Activated T-helper 1 cell treated with anti-CD3 and anti-CD28 coated beads, Interleukin-12 subunit alpha, Interleukin-12 subunit beta, Interleukin-2, Interleukin-4 antibody, amounts not matched to agents 30 ng/mL and 10 ng/mL and 1 ng/mL, durations not matched to agents 14 hours and 24 hours and 36 hours (primary cell): Measurements from ENCODE around the gene WFDC12. TPM values are rescaled to one million over a fixed set of nuclear protein-coding genes. Genes with fewer than 3 reads are reported as not detected.

Experiments
- DNase-seq: peaks from one replicate; pipeline ENCODE4 v3.0.0; 2021; ENCODE audit warnings: low spot score
- H3K27ac Mint-ChIP-seq: one replicate; pipeline ENCODE4 v1.8.0; 2021; ENCODE audit warnings: mild to moderate bottlenecking, mixed read lengths
- H3K27me3 Mint-ChIP-seq: one replicate; pipeline ENCODE4 v1.8.0; 2022; ENCODE audit warnings: mild to moderate bottlenecking, moderate library complexity, mixed read lengths; ENCODE audit not compliant: insufficient read depth
- H3K36me3 Mint-ChIP-seq: one replicate; pipeline ENCODE4 v1.8.0; 2021; ENCODE audit warnings: low read depth, mixed read lengths
- H3K4me1 Mint-ChIP-seq: one replicate; pipeline ENCODE4 v1.8.0; 2021; ENCODE audit warnings: low read depth, mixed read lengths
- H3K4me3 Mint-ChIP-seq: one replicate; pipeline ENCODE4 v1.8.0; 2021; ENCODE audit warnings: mild to moderate bottlenecking, moderate library complexity, mixed read lengths
- H3K9me3 Mint-ChIP-seq: one replicate; pipeline ENCODE4 v1.8.0; 2021; ENCODE audit warnings: mixed read lengths
- intact Hi-C: fragments of 100-400 bp; cut with micrococcal nuclease; formaldehyde crosslinking; loops from one replicate; pipeline ENCODE4 v1.15.1; 2024
- total RNA-seq: library from RNA; stranded (reverse); gene quantifications from 2 replicates; pipeline ENCODE4 v1.2.3, GENCODE V29; 2022

The WFDC12 gene
- total RNA-seq, 1 donor from 2014 or later: not detected

DNA sequence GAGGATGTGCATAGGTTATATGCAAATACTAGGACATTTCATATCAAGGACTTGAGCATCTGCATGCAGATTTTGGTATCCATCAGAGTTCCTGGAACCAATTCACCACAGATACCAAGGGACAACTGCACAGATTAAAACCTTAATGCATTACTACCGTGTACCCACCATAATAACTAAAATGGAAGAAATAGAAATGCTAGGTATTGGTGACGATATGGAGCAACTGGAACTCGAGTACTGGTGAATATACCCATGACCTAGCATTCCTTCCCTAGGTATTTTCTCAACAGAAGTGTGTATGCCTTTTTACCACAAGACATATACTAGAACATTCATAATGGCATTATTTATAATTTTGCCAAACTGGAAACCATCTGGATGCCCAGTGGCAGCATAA lies 41.8 kb downstream of the WFDC12 start:
- Mint-ChIP-seq H3K9me3 (no peaks in the 10 kb centered on the region), H3K4me3 (no peak overlapping the region), H3K27me3 (no peaks in the 10 kb centered on the region), H3K36me3 (peaks cover 56% of the 10 kb centered on the region), H3K4me1 (peaks cover 15% of the 10 kb centered on the region), H3K27ac (no peak overlapping the region)
- no peak for DNase-seq
- intact Hi-C loops: no loop called here

DNA sequence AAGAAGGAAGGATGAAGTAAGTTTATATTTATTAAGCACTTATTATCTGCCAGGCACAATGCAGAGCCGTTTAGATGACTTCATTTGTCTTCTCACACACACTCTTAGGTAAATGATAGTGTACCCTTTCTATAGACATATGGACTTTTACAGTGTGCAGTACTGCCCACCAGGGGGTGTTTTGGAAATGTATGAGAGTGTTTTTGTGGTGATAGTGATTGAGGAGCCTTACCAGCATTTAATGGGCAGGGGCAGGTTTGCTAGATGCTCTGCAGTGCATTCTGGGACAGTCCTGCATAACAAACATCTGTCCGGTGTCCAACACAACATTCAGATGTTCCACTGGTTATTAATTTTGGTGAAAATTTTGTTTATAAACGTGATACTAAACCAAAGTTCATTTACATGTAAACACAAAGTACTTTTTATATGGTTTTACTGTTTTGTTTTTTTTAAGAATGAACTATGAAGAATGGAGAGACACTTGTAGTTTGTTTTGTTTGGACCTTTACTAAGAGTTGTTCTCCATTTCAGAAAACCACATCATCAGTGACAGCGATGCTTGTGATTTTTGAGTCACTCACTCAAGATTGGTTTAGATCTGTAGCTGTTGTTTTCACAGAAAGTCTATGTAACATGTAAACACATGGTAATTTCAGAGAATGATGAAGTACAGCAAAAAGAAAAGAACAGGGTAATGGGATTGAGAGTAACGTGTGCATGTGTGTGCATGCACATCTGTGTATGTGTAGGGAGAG lies 43.2 kb downstream of the WFDC12 start:
- H3K4me1 Mint-ChIP-seq: peaks cover 4% of the 10 kb centered on the region
- no peaks in the 10 kb centered on the region for H3K9me3 Mint-ChIP-seq
- peaks cover 62% of the 10 kb centered on the region for H3K36me3 Mint-ChIP-seq
- intact Hi-C loops: loop anchor here (2.0 kb wide), 1 partner anchor 16 kb away; no protein-coding TSS in a partner anchor
- no peak for DNase-seq
- H3K27me3 Mint-ChIP-seq: no peaks in the 10 kb centered on the region
- no peak overlapping the region for H3K27ac Mint-ChIP-seq
- H3K4me3 Mint-ChIP-seq: no peak overlapping the region

DNA sequence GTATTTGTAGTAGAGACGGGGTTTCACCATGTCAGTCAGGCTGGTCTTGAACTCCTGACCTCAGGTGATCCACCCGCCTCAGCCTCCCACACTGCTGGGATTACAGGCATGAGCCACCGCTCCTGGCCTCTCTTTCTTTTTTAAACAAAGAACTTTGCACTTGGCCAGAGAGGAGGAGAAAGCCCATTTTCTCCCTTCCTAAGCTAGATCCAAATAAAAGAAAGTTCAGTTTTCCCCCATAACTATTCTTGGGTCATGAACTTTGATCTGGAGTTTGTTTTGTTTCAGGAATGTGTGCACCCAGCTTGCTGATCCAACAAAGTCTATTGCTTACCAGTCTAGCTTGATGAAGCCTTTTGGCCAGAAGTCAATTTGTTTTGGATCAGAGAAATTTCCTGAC lies 46.7 kb downstream of the WFDC12 start:
- no peaks in the 10 kb centered on the region for H3K27me3 Mint-ChIP-seq
- intact Hi-C loops: no loop called here

More for the DNA sequence above, 46.7 kb downstream of the WFDC12 start:
- Mint-ChIP-seq H3K4me3 (no peak overlapping the region), H3K9me3 (no peaks in the 10 kb centered on the region), H3K4me1 (peaks cover 12% of the 10 kb centered on the region), H3K36me3 (peaks cover 54% of the 10 kb centered on the region), H3K27ac (no peak overlapping the region)
- no peak for DNase-seq

Other genes with a start within 250 kb of the WFDC12 start
- 230 and 246 TPM in 2 replicates for gene YWHAB, start 238.8 kb downstream of the WFDC12 start, total RNA-seq
- gene PABPC1L, start 214.4 kb downstream of the WFDC12 start, total RNA-seq: 101 and 106 TPM in 2 replicates
- 53.0 and 55.4 TPM in 2 replicates for gene TOMM34, start 164.1 kb downstream of the WFDC12 start, total RNA-seq
- gene STK4, start 158.0 kb downstream of the WFDC12 start, total RNA-seq: 149 and 155 TPM in 2 replicates
- 0.49 and 0.51 TPM in 2 replicates for gene KCNS1, start 23.3 kb downstream of the WFDC12 start, total RNA-seq
- 0.27 TPM in 1 of 2 replicates, not detected in the other for gene WFDC5, start 9.3 kb downstream of the WFDC12 start, total RNA-seq
- not detected in 2 replicates for gene PI3, start 50.4 kb upstream of the WFDC12 start, total RNA-seq
- gene SEMG1, start 82.6 kb upstream of the WFDC12 start, total RNA-seq: not detected in 2 replicates
- not detected in 2 replicates for gene SEMG2, start 96.9 kb upstream of the WFDC12 start, total RNA-seq
- gene SLPI, start 130.1 kb upstream of the WFDC12 start, total RNA-seq: not detected in 2 replicates
- 0.18 TPM in 1 of 2 replicates, not detected in the other for gene RBPJL, start 182.4 kb upstream of the WFDC12 start, total RNA-seq
- 2.0 and 2.1 TPM in 2 replicates for gene MATN4, start 183.8 kb upstream of the WFDC12 start, total RNA-seq
- 220 and 222 TPM in 2 replicates for gene SDC4, start 224.0 kb upstream of the WFDC12 start, total RNA-seq
- gene SYS1, start 238.7 kb upstream of the WFDC12 start, total RNA-seq: 25.6 and 26.4 TPM in 2 replicates